Left ventricle myocardium inferior (tissue), 1 donor: ENCODE measurements around the gene FUT9. TPM values are rescaled to one million over a fixed set of nuclear protein-coding genes. Genes with fewer than 3 reads are reported as not detected.

Experiments used
- DNase-seq: peaks from one replicate; pipeline ENCODE4 v3.0.0-alpha.2; 2020
- H3K27ac ChIP-seq: fragments of 200-600 bp; replicated peaks from 2 replicates; pipeline ENCODE4 v1.8.0; 2021
- H3K27me3 ChIP-seq: fragments of 200-600 bp; 2 replicates; pipeline ENCODE4 v1.8.0; 2021; ENCODE audit warnings: low read depth
- H3K36me3 ChIP-seq: fragments of 200-600 bp; 2 replicates; pipeline ENCODE4 v1.8.0; 2021
- H3K4me1 ChIP-seq: fragments of 200-600 bp; 2 replicates; pipeline ENCODE4 v1.8.0; 2021
- H3K4me3 ChIP-seq: fragments of 200-600 bp; 2 replicates; pipeline ENCODE4 v1.8.0; 2021; ENCODE audit warnings: mild to moderate bottlenecking, moderate library complexity
- H3K9me3 ChIP-seq: fragments of 200-600 bp; replicated peaks from 2 replicates; pipeline ENCODE4 v1.8.0; 2021
- intact Hi-C: fragments of 100-400 bp; cut with micrococcal nuclease; formaldehyde crosslinking; loops from one replicate; pipeline ENCODE4 v1.11.0; 2022
- total RNA-seq: library from RNA; stranded (reverse); fragmentation: NEBNext Ultra II Directional; extraction: Animal tissue kit (Norgen Biotek cat#: 25700); gene quantifications from one replicate; pipeline ENCODE4 v1.2.1, GENCODE V29; 2021
- TF ChIP-seq, protein P1 (sequence below): fragments of 200-600 bp; IDR thresholded peaks from 2 replicates; pipeline ENCODE4 v1.8.0; 2021; ENCODE audit warnings: antibody characterized with exemption, mild to moderate bottlenecking, borderline replicate concordance
- donor health status: DM: no; HTN: yes; CAD: no; lungs with severe emphysema.

The FUT9 gene
- total RNA-seq, 1 donor from 2014 or later = not detected

DNA sequence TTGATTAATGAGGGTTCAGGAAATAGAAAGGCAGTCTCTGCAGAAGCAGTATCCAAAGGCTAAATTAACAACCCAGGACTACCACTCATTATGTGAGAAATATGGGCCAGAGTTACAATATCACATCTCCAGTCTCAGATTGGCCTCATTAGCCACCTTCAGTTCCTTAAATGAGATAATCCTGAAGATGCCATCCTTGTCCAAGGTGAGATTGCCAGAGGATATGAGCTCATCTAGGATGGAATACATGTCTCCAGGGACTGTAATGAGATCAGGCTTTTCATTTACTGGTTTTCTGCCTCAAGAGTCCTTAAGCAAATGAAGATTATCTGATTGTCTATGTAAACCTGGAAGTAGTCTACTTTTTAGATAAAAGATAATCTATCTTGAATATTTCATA is 196.3 kb downstream of the FUT9 start:
- no peak overlapping the region for H3K4me3 ChIP-seq
- no peaks in the 10 kb centered on the region for H3K36me3 ChIP-seq
- H3K27ac ChIP-seq = no peak overlapping the region
- no peaks in the 10 kb centered on the region for H3K27me3 ChIP-seq
- intact Hi-C loops = no loop called here
- no peaks in the 10 kb centered on the region for H3K4me1 ChIP-seq
- DNase-seq = no peak
- TF ChIP-seq, protein P1, sequence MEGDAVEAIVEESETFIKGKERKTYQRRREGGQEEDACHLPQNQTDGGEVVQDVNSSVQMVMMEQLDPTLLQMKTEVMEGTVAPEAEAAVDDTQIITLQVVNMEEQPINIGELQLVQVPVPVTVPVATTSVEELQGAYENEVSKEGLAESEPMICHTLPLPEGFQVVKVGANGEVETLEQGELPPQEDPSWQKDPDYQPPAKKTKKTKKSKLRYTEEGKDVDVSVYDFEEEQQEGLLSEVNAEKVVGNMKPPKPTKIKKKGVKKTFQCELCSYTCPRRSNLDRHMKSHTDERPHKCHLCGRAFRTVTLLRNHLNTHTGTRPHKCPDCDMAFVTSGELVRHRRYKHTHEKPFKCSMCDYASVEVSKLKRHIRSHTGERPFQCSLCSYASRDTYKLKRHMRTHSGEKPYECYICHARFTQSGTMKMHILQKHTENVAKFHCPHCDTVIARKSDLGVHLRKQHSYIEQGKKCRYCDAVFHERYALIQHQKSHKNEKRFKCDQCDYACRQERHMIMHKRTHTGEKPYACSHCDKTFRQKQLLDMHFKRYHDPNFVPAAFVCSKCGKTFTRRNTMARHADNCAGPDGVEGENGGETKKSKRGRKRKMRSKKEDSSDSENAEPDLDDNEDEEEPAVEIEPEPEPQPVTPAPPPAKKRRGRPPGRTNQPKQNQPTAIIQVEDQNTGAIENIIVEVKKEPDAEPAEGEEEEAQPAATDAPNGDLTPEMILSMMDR = no peak
- H3K9me3 ChIP-seq = no peaks in the 10 kb centered on the region

- DNase-seq = no peak
- no peak overlapping the region for H3K27ac ChIP-seq
- H3K27me3 ChIP-seq = no peaks in the 10 kb centered on the region
- no peaks in the 10 kb centered on the region for H3K36me3 ChIP-seq
- H3K9me3 ChIP-seq = peaks cover 3% of the 10 kb centered on the region
- no peaks in the 10 kb centered on the region for H3K4me1 ChIP-seq
- intact Hi-C loops = no loop called here
- no peak overlapping the region for H3K4me3 ChIP-seq
- TF ChIP-seq, protein P1 = no peak
Measured at GRCh38 chr6:96213784-96214183, 198.0 kb downstream of the FUT9 start.

- Histone ChIP-seq H3K4me3 (no peak overlapping the region), H3K9me3 (peaks cover 10% of the 10 kb centered on the region), H3K4me1 (no peaks in the 10 kb centered on the region), H3K27ac (no peak overlapping the region), H3K36me3 (no peaks in the 10 kb centered on the region), H3K27me3 (no peaks in the 10 kb centered on the region)
- intact Hi-C loops = no loop called here
- no peak for DNase-seq
- TF ChIP-seq, protein P1 = no peak
Measured at GRCh38 chr6:96223695-96224094, 207.9 kb downstream of the FUT9 start.

DNA sequence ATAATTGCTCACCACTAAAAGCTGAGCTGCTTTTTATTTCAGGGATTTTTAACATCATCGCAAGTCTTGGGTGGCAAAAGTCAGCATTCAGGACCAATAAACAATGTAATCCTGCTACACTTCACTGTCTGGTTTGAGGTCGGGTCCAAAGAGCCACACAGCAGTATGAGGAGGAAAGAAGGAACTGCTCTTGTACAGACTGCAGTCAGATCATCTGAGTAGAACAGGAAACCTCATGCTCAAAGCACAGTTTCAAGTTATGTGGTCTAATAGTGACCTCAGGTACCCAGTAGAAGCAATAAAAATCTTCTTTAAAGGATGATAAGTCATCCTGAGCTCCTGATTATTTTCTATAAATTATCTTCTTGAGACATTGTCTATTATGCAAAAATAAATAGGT is 211.4 kb downstream of the FUT9 start:
- TF ChIP-seq, protein P1 = no peak

DNA sequence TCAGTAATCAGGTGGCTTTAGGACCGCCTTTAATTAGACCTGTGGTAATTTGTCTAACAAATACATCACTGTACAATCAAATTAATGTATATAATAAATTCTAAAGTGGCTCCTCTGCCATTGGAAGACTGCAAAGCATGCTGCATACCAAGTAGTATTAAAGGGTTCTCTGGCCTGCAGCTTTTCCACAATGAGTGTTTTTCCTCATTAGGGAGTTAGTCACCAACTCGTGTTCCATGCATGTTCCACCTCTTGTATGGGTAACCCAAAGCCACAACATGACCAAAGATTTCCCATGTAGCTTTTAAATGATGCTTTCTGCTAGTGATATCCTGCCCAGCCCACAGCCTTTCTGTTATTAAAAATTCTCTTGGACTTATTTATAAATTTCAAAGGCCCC is 218.7 kb downstream of the FUT9 start:
- no peak for DNase-seq
- Histone ChIP-seq H3K9me3 (no peaks in the 10 kb centered on the region), H3K4me1 (no peaks in the 10 kb centered on the region), H3K4me3 (no peak overlapping the region), H3K27ac (no peak overlapping the region), H3K36me3 (no peaks in the 10 kb centered on the region), H3K27me3 (no peaks in the 10 kb centered on the region)
- TF ChIP-seq, protein P1 = no peak
- intact Hi-C loops = no loop called here

More for the DNA sequence above, 211.4 kb downstream of the FUT9 start:
- H3K4me3 ChIP-seq = no peak overlapping the region
- intact Hi-C loops = no loop called here
- no peaks in the 10 kb centered on the region for H3K9me3 ChIP-seq
- no peak overlapping the region for H3K27ac ChIP-seq
- no peaks in the 10 kb centered on the region for H3K4me1 ChIP-seq
- H3K36me3 ChIP-seq = no peaks in the 10 kb centered on the region
- DNase-seq = no peak
- no peaks in the 10 kb centered on the region for H3K27me3 ChIP-seq

DNA sequence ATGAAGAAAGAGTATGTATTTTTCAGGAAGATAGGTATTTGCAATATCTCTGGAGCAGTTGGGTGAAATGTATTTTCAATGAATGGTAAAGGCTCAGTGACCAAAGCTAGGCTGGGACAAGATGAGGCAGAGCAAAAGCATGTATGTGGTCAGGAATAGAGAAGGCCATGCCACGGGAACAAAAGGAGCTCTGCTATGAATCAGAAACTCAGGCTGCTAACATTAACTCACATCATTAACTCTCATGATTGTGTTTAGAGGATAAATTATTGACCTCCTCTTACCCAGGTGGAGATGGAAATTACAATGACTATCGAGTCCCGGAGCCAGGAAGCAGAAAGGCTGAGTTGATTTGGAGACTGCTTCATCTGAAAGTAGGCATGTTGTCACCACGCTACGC is 220.2 kb downstream of the FUT9 start:
- DNase-seq = no peak
- H3K9me3 ChIP-seq = no peaks in the 10 kb centered on the region
- TF ChIP-seq, protein P1 = no peak
- H3K36me3 ChIP-seq = no peaks in the 10 kb centered on the region
- H3K4me1 ChIP-seq = no peaks in the 10 kb centered on the region
- intact Hi-C loops = no loop called here
- H3K27ac ChIP-seq = no peak overlapping the region
- H3K4me3 ChIP-seq = no peak overlapping the region
- H3K27me3 ChIP-seq = no peaks in the 10 kb centered on the region
